ENCODE data around the gene TRIP13.

TRIP13 gene

DNA sequence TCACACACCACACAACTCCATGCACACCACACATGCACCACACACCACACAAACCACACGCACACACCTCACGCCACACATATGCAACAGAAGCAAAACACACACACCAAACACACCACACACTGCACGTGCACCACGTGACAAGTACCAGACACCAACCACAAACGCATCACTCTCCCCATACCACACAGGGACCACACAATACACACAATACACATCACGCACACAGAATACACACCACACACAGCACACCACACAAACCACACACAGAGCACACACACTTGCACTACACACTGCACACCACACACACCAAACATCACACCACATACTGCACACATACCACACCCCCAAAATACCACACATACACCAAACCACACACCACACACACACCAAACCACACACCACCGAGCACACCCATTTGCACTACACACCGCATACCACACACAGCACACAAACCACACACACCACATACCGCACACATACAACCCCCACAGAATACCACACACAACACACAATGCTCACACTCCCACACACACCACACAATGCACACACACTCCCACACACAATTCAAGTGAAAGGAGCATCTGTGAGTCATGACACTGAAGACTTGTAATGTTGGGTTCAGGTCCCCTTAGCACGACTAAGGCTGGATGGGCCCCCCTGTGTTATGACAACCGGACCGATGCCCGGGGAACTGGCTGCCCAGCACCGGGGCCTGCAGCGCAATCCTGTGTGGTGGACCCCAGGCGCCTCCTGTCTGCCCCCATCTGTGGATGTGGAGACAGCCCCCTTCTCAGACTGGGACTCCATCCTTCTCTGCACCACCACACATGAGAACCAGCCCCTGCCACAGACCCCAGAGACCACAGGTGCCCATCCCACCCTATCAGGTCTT is 35.9 kb upstream of the TRIP13 start (continued):
- TF ChIP-seq BCL11A (tag by site-specific recombination; IDR thresholded peaks at IDR 0.05; ENCODE audit: low read depth): no peak
- TF ChIP-seq ZFHX2 (tag by site-specific recombination; conservative IDR thresholded peaks at IDR 0.05): peak; percentile 99
- no peak for TF ChIP-seq ZNF114 (tag by site-specific recombination; IDR thresholded peaks at IDR 0.05)
- no peak for TF ChIP-seq ZNF623 (tag by site-specific recombination; IDR thresholded peaks at IDR 0.05)
- TF ChIP-seq ZNF138 (tag by site-specific recombination; IDR thresholded peaks at IDR 0.05; ENCODE audit: borderline replicate concordance): no peak
- peak; percentile 28; the same call in 1 of the 2 replicates for TF ChIP-seq SCRT1 (tag by site-specific recombination; IDR thresholded peaks at IDR 0.05; ENCODE audit: borderline replicate concordance)
- TF ChIP-seq HOXD13 (CRISPR knock-in tag; IDR thresholded peaks at IDR 0.05; ENCODE audit: borderline replicate concordance): no peak
- TF ChIP-seq ZEB2 (tag by site-specific recombination; IDR thresholded peaks at IDR 0.05): no peak
- TF ChIP-seq, protein P1, sequence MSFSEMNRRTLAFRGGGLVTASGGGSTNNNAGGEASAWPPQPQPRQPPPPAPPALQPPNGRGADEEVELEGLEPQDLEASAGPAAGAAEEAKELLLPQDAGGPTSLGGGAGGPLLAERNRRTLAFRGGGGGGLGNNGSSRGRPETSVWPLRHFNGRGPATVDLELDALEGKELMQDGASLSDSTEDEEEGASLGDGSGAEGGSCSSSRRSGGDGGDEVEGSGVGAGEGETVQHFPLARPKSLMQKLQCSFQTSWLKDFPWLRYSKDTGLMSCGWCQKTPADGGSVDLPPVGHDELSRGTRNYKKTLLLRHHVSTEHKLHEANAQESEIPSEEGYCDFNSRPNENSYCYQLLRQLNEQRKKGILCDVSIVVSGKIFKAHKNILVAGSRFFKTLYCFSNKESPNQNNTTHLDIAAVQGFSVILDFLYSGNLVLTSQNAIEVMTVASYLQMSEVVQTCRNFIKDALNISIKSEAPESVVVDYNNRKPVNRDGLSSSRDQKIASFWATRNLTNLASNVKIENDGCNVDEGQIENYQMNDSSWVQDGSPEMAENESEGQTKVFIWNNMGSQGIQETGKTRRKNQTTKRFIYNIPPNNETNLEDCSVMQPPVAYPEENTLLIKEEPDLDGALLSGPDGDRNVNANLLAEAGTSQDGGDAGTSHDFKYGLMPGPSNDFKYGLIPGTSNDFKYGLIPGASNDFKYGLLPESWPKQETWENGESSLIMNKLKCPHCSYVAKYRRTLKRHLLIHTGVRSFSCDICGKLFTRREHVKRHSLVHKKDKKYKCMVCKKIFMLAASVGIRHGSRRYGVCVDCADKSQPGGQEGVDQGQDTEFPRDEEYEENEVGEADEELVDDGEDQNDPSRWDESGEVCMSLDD (tag by site-specific recombination; IDR thresholded peaks at IDR 0.05): 0 out of 2 replicates have a peak, but pooled peaks have one; percentile 43
- TF ChIP-seq, protein P2, sequence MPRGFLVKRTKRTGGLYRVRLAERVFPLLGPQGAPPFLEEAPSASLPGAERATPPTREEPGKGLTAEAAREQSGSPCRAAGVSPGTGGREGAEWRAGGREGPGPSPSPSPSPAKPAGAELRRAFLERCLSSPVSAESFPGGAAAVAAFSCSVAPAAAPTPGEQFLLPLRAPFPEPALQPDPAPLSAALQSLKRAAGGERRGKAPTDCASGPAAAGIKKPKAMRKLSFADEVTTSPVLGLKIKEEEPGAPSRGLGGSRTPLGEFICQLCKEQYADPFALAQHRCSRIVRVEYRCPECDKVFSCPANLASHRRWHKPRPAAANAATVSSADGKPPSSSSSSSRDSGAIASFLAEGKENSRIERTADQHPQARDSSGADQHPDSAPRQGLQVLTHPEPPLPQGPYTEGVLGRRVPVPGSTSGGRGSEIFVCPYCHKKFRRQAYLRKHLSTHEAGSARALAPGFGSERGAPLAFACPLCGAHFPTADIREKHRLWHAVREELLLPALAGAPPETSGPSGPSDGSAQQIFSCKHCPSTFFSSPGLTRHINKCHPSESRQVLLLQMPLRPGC (tag by site-specific recombination; IDR thresholded peaks at IDR 0.05): no peak
- no peak for TF ChIP-seq GLIS1 (tag by site-specific recombination; IDR thresholded peaks at IDR 0.05)
- no peak for TF ChIP-seq ZNF341 (tag by site-specific recombination; IDR thresholded peaks at IDR 0.05; ENCODE audit: low read depth)
- no peak for TF ChIP-seq ZNF76 (tag by site-specific recombination; IDR thresholded peaks at IDR 0.05; ENCODE audit: borderline replicate concordance, low read depth)
- TF ChIP-seq, protein P3, sequence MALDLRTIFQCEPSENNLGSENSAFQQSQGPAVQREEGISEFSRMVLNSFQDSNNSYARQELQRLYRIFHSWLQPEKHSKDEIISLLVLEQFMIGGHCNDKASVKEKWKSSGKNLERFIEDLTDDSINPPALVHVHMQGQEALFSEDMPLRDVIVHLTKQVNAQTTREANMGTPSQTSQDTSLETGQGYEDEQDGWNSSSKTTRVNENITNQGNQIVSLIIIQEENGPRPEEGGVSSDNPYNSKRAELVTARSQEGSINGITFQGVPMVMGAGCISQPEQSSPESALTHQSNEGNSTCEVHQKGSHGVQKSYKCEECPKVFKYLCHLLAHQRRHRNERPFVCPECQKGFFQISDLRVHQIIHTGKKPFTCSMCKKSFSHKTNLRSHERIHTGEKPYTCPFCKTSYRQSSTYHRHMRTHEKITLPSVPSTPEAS (tag by site-specific recombination; IDR thresholded peaks at IDR 0.05): peak; percentile 74
- TF ChIP-seq ZBTB20 (tag by site-specific recombination; IDR thresholded peaks at IDR 0.05): no peak
- TF ChIP-seq, protein P4, sequence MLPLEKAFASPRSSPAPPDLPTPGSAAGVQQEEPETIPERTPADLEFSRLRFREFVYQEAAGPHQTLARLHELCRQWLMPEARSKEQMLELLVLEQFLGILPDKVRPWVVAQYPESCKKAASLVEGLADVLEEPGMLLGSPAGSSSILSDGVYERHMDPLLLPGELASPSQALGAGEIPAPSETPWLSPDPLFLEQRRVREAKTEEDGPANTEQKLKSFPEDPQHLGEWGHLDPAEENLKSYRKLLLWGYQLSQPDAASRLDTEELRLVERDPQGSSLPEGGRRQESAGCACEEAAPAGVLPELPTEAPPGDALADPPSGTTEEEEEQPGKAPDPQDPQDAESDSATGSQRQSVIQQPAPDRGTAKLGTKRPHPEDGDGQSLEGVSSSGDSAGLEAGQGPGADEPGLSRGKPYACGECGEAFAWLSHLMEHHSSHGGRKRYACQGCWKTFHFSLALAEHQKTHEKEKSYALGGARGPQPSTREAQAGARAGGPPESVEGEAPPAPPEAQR (tag by site-specific recombination; IDR thresholded peaks at IDR 0.05): 0 out of 2 replicates have a peak, but pooled peaks have one; percentile 22
- no peak for TF ChIP-seq ZNF629 (tag by site-specific recombination; IDR thresholded peaks at IDR 0.05)
- TF ChIP-seq MYNN (tag by site-specific recombination; IDR thresholded peaks at IDR 0.05; ENCODE audit: borderline replicate concordance): no peak; the same call in 1 of the 2 replicates
- no peak for TF ChIP-seq ZNF202 (tag by site-specific recombination; IDR thresholded peaks at IDR 0.05; ENCODE audit: borderline replicate concordance)
- TF ChIP-seq ZNF658 (tag by site-specific recombination; IDR thresholded peaks at IDR 0.05): no peak; the same call in 1 of the 2 replicates
- TF ChIP-seq ZNF112 (tag by site-specific recombination; IDR thresholded peaks at IDR 0.05): no peak
- TF ChIP-seq ZNF132 (tag by site-specific recombination; IDR thresholded peaks at IDR 0.05; ENCODE audit: borderline replicate concordance): no peak
- no peak for TF ChIP-seq ZNF48 (tag by site-specific recombination; IDR thresholded peaks at IDR 0.05)
- TF ChIP-seq ZNF302 (tag by site-specific recombination; IDR thresholded peaks at IDR 0.05; ENCODE audit: low read depth): no peak
- TF ChIP-seq, protein P5, sequence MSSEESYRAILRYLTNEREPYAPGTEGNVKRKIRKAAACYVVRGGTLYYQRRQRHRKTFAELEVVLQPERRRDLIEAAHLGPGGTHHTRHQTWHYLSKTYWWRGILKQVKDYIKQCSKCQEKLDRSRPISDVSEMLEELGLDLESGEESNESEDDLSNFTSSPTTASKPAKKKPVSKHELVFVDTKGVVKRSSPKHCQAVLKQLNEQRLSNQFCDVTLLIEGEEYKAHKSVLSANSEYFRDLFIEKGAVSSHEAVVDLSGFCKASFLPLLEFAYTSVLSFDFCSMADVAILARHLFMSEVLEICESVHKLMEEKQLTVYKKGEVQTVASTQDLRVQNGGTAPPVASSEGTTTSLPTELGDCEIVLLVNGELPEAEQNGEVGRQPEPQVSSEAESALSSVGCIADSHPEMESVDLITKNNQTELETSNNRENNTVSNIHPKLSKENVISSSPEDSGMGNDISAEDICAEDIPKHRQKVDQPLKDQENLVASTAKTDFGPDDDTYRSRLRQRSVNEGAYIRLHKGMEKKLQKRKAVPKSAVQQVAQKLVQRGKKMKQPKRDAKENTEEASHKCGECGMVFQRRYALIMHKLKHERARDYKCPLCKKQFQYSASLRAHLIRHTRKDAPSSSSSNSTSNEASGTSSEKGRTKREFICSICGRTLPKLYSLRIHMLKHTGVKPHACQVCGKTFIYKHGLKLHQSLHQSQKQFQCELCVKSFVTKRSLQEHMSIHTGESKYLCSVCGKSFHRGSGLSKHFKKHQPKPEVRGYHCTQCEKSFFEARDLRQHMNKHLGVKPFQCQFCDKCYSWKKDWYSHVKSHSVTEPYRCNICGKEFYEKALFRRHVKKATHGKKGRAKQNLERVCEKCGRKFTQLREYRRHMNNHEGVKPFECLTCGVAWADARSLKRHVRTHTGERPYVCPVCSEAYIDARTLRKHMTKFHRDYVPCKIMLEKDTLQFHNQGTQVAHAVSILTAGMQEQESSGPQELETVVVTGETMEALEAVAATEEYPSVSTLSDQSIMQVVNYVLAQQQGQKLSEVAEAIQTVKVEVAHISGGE (tag by site-specific recombination; conservative IDR thresholded peaks at IDR 0.05; ENCODE audit: low read depth): no peak
- TF ChIP-seq, protein P6, sequence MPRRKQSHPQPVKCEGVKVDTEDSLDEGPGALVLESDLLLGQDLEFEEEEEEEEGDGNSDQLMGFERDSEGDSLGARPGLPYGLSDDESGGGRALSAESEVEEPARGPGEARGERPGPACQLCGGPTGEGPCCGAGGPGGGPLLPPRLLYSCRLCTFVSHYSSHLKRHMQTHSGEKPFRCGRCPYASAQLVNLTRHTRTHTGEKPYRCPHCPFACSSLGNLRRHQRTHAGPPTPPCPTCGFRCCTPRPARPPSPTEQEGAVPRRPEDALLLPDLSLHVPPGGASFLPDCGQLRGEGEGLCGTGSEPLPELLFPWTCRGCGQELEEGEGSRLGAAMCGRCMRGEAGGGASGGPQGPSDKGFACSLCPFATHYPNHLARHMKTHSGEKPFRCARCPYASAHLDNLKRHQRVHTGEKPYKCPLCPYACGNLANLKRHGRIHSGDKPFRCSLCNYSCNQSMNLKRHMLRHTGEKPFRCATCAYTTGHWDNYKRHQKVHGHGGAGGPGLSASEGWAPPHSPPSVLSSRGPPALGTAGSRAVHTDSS (tag by site-specific recombination; IDR thresholded peaks at IDR 0.05): no peak
- TF ChIP-seq GLI2 (tag by site-specific recombination; IDR thresholded peaks at IDR 0.05; ENCODE audit: borderline replicate concordance, low read depth): no peak

All from HEK293 (cell line).